PFSK-1 (cell line): ENCODE data around the gene TMEM120B.

Experiments
- POLR2AphosphoS5 ChIP-seq: IDR thresholded peaks from 2 replicates; pipeline ENCODE4 v1.6.1; 2012; ENCODE audit warnings: low read depth, mild to moderate bottlenecking, control low read depth, low read length, moderate library complexity
- SIN3A ChIP-seq: IDR thresholded peaks from 2 replicates; pipeline ENCODE4 v1.6.1; 2012; ENCODE audit warnings: mild to moderate bottlenecking, low read length, moderate library complexity, borderline replicate concordance; ENCODE audit not compliant: insufficient read depth
- TAF1 ChIP-seq: IDR thresholded peaks from 2 replicates; pipeline ENCODE4 v1.6.1; 2012; ENCODE audit warnings: low read length, control low read depth, borderline replicate concordance; ENCODE audit not compliant: insufficient read depth

- TF ChIP-seq TAF1 (no peak), POLR2AphosphoS5 (no peak), SIN3A (no peak)
These were observed 104.5 kb downstream of the TMEM120B start for GRCh38 chr12:121816925-121817647.
